Measurements from ENCODE around the gene DDX19B.
"Not testable (repeated sequence)": the region's sequence is repeated elsewhere in the genome, so short reads cannot be mapped to it uniquely, and the experiment has no call there.

The DDX19B gene

DNA sequence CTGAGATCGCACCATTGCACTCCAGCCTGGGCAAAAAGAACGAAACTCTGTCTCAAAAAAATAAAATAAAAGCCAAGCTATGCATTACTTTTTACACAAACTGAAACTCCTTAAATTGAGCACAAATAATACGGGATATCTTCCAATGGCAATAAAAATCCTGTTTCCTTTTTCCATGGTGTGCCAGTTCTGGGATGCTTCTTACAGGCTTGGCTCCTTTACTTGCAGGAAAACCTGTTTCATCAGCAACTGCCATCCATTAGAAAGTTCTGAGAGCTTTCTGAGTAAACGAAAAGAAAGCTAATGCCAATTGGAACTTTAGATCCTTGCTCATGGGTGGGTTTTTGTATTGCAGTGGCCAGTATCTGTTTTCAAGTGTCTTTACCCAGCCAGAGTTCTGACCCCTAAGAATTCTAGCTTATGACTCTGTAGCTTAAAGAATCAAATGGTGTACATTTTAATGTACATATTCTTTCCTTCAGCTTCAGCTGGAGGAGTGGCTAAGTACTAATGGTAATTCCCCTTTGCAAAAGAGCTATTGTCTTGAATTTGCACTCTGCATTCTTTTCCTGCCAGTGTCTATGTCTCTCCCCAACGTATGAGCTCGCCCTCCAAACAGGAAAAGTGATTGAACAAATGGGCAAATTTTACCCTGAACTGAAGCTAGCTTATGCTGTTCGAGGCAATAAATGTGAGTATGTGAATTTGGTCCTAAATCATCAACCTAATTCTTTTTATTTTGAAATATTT lies 26.2 kb downstream of the DDX19B start:
- no peaks in the 10 kb centered on the region for H3K27me3 ChIP-seq (replicated peaks; ENCODE audit: control insufficient read depth, insufficient read depth, low read length)
- no peaks in the 10 kb centered on the region for H3K9me3 ChIP-seq (ENCODE audit: control insufficient read depth, low read length)
- no peak for DNase-seq (ENCODE audit: low read depth)
- peaks cover 36% of the 10 kb centered on the region for H3K36me3 ChIP-seq (ENCODE audit: control insufficient read depth, insufficient read depth, low read length, severe bottlenecking)
- H3K4me1 ChIP-seq (ENCODE audit: control insufficient read depth, insufficient read depth, low read length) = no peaks in the 10 kb centered on the region
- no peak overlapping the region for H3K9ac ChIP-seq (ENCODE audit: low read length)
- H3K4me3 ChIP-seq (ENCODE audit: low read length) = no peak overlapping the region

DNA sequence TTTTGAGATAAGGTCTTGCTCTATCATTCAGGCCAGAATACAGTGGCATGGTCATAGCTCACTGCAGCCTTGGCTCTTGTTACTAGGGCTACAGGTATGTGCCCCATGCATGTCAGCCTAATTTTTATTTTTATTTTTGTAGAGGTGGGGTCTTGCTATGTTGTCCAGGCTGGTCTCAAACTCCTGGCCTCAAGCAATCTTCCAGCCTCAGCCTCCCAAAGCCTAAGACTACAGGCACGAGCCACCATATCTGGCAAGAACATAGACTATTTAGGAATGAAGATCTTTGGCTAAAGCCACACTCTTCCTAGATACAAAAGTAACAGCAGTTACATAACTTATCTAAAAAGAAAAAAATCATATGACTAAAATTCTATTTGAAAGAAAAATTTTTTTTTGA lies 32.1 kb downstream of the DDX19B start:
- Histone ChIP-seq H3K27me3 (replicated peaks; ENCODE audit: control insufficient read depth, insufficient read depth, low read length) (no peaks in the 10 kb centered on the region), H3K9ac (ENCODE audit: low read length) (no peak overlapping the region), H3K4me3 (ENCODE audit: low read length) (no peak overlapping the region), H3K4me1 (ENCODE audit: control insufficient read depth, insufficient read depth, low read length) (peaks cover 5% of the 10 kb centered on the region), H3K9me3 (ENCODE audit: control insufficient read depth, low read length) (no peaks in the 10 kb centered on the region), H3K36me3 (ENCODE audit: control insufficient read depth, insufficient read depth, low read length, severe bottlenecking) (peaks cover 47% of the 10 kb centered on the region)
- DNase-seq (ENCODE audit: low read depth) = no peak

DNA sequence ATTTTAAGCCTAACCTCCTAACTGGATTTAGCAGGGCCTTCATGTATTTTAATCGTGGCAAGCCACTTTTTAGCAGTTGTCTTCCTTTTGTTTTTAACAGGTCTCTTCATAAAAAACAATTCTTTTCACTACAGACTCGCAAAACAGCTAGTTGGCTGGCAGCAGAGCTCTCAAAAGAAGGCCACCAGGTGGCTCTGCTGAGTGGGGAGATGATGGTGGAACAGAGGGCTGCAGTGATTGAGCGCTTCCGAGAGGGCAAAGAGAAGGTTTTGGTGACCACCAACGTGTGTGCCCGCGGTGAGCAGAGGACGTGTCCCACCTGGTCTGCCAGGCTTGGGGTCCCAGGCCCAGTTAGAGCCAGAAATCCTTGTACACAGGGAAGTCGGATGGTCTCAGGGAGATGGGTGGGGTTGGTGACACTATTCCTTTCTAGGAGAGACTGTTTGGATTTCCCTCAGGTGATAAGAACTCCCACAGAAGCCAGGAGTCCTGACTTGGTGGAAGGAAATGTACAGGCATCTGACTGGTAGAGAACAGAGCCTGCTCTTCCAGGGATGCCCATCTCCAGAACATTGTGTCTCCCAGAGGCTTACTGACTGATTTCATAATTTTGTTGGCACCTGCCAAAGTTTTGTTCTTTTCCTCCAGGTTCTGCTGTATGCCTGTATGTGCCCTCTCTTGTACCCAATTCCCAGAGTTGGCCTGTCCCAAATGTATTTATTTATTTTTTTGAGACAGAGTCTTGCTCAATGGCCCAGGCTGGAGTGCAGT lies 32.8 kb downstream of the DDX19B start:
- Histone ChIP-seq H3K4me1 (ENCODE audit: control insufficient read depth, insufficient read depth, low read length) (peaks cover 5% of the 10 kb centered on the region), H3K27me3 (replicated peaks; ENCODE audit: control insufficient read depth, insufficient read depth, low read length) (no peaks in the 10 kb centered on the region), H3K36me3 (ENCODE audit: control insufficient read depth, insufficient read depth, low read length, severe bottlenecking) (peaks cover 47% of the 10 kb centered on the region), H3K9me3 (ENCODE audit: control insufficient read depth, low read length) (no peaks in the 10 kb centered on the region), H3K4me3 (ENCODE audit: low read length) (no peak overlapping the region), H3K9ac (ENCODE audit: low read length) (no peak overlapping the region)
- peak; percentile 24 for DNase-seq (ENCODE audit: low read depth)

DNA sequence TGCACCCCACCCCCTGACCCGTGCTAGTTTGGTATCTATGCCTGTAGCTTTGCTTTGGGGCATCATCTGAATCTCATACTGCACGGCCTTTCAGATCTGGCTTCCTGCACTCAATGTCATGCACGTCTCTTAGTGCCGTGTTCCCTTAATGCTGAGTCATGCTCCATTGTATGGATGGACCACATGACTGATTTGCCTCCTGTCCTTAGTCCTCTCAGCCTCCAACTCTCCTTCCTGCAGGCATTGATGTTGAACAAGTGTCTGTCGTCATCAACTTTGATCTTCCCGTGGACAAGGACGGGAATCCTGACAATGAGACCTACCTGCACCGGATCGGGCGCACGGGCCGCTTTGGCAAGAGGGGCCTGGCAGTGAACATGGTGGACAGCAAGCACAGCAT lies 33.7 kb downstream of the DDX19B start:
- H3K9ac ChIP-seq (ENCODE audit: low read length); H3K4me3 ChIP-seq (ENCODE audit: low read length); H3K4me1 ChIP-seq (ENCODE audit: control insufficient read depth, insufficient read depth, low read length); H3K9me3 ChIP-seq (ENCODE audit: control insufficient read depth, low read length); H3K27me3 ChIP-seq (replicated peaks; ENCODE audit: control insufficient read depth, insufficient read depth, low read length); DNase-seq (ENCODE audit: low read depth): not testable (repeated sequence)
- H3K36me3 ChIP-seq (ENCODE audit: control insufficient read depth, insufficient read depth, low read length, severe bottlenecking) = peaks cover 40% of the 10 kb centered on the region

DNA sequence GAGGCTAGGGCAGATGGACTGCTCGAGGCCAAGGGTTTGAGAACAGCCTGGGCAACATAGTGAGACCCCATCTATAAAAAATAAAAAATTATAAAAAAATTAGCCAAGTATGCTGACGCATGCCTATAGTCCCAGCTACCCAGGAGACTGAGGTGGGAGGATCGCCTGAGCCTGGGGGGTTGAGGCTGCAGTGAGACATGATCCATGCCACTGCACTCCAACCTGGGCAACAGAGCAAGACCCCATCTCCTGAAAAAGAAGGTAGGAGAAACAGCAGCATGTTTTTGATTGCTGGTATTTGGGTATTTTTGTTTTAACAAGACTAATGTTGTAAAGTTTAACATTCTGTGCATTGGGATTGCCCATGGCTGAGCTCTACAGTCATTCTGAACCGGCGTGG lies 38.8 kb downstream of the DDX19B start:
- H3K9ac ChIP-seq (ENCODE audit: low read length) = no peak overlapping the region
- no peak for DNase-seq (ENCODE audit: low read depth)
- no peaks in the 10 kb centered on the region for H3K27me3 ChIP-seq (replicated peaks; ENCODE audit: control insufficient read depth, insufficient read depth, low read length)
- no peak overlapping the region for H3K4me3 ChIP-seq (ENCODE audit: low read length)
- H3K9me3 ChIP-seq (ENCODE audit: control insufficient read depth, low read length) = no peaks in the 10 kb centered on the region
- peaks cover 22% of the 10 kb centered on the region for H3K36me3 ChIP-seq (ENCODE audit: control insufficient read depth, insufficient read depth, low read length, severe bottlenecking)
- no peaks in the 10 kb centered on the region for H3K4me1 ChIP-seq (ENCODE audit: control insufficient read depth, insufficient read depth, low read length)

DNA sequence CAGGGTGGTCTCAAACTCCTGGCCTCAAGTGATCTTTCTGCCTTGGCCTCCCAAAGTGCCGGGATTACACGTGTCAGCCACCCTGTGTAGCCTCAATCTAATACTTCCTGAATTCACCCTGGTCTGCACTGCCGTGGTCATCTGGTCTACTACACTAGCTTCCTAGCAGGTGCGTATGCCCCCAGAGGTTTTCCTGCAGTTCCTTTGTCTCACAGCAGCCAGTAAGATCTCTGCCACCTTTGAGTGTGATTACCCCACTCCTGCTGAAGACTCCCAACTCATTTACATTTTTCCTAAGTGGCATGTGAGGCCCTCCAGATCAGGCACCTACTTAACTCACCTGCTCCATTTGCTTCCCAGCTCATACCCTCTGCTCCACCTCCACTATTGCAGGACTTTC lies 42.6 kb downstream of the DDX19B start:
- no peak overlapping the region for H3K4me3 ChIP-seq (ENCODE audit: low read length)
- no peaks in the 10 kb centered on the region for H3K9me3 ChIP-seq (ENCODE audit: control insufficient read depth, low read length)
- no peak for DNase-seq (ENCODE audit: low read depth)
- H3K36me3 ChIP-seq (ENCODE audit: control insufficient read depth, insufficient read depth, low read length, severe bottlenecking) = no peaks in the 10 kb centered on the region
- no peak overlapping the region for H3K9ac ChIP-seq (ENCODE audit: low read length)
- no peaks in the 10 kb centered on the region for H3K27me3 ChIP-seq (replicated peaks; ENCODE audit: control insufficient read depth, insufficient read depth, low read length)
- peaks cover 5% of the 10 kb centered on the region for H3K4me1 ChIP-seq (ENCODE audit: control insufficient read depth, insufficient read depth, low read length)

DNA sequence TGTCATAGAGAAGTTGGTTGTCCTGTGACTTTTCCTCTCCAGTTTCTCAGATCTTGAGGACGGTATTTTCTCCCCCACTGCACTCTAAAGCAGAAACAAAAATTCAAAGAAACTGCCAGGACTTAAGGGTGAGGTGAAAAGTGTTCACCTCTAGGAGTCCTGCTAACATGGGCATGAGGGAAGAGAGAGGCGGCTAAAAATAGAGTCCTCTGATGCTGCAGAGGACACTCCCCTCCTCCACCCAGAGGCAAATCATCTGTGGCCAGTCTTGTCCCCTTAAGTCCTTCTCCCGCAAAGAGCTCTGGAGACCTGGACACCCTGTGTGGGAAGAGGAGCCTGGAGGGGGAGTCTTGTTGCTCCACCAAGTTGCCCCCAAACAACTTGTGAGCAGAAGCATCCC lies 43.0 kb downstream of the DDX19B start:
- Histone ChIP-seq H3K27me3 (replicated peaks; ENCODE audit: control insufficient read depth, insufficient read depth, low read length) (no peaks in the 10 kb centered on the region), H3K9ac (ENCODE audit: low read length) (no peak overlapping the region), H3K4me1 (ENCODE audit: control insufficient read depth, insufficient read depth, low read length) (peaks cover 5% of the 10 kb centered on the region), H3K9me3 (ENCODE audit: control insufficient read depth, low read length) (no peaks in the 10 kb centered on the region), H3K4me3 (ENCODE audit: low read length) (no peak overlapping the region), H3K36me3 (ENCODE audit: control insufficient read depth, insufficient read depth, low read length, severe bottlenecking) (no peaks in the 10 kb centered on the region)
- DNase-seq (ENCODE audit: low read depth) = no peak

DNA sequence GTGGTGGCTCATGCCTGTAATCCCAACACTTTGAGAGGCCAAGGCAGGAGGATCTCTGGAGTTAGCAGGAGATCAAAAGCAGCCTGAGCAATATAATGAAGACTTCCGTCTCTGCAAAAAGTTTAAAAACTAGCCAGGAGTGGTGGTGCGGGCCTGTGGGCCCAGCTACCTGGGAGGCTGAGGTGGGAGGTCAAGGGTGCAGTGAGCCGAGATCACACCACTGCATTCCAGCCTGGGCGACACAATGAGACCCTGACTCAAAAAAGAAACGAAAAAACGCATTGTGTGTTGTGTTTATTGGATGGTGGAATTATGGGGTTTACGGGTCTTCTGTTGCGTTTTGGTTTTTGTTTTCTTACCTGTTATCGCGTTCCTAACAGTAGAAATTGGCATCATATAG lies 46.9 kb downstream of the DDX19B start:
- Histone ChIP-seq H3K27me3 (replicated peaks; ENCODE audit: control insufficient read depth, insufficient read depth, low read length) (no peaks in the 10 kb centered on the region), H3K4me3 (ENCODE audit: low read length) (peak overlapping the region; percentile 98), H3K9ac (ENCODE audit: low read length) (peak overlapping the region; percentile 97), H3K36me3 (ENCODE audit: control insufficient read depth, insufficient read depth, low read length, severe bottlenecking) (no peaks in the 10 kb centered on the region), H3K4me1 (ENCODE audit: control insufficient read depth, insufficient read depth, low read length) (peaks cover 28% of the 10 kb centered on the region), H3K9me3 (ENCODE audit: control insufficient read depth, low read length) (no peaks in the 10 kb centered on the region)
- DNase-seq (ENCODE audit: low read depth) = no peak

DNA sequence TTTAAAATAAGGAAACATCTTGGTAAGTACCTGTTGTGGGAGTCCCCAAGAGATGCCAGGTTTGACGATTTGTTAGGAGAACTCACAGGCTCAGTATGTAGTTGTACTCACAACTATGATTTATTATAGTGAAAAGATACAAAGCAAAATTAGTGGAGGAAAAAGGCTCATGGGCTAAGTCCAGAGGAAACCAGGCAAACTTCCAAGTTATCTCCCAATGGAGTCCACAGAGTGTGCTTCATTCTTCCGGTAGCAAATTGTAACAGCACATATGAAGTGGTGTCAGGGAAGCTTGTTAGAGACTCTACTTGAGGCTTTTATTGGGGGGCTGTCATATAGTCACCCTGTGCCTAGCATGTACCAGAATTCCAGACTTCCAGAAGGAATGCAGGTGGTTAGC lies 50.0 kb downstream of the DDX19B start:
- DNase-seq (ENCODE audit: low read depth) = no peak
- no peaks in the 10 kb centered on the region for H3K9me3 ChIP-seq (ENCODE audit: control insufficient read depth, low read length)
- peaks cover 21% of the 10 kb centered on the region for H3K36me3 ChIP-seq (ENCODE audit: control insufficient read depth, insufficient read depth, low read length, severe bottlenecking)
- no peaks in the 10 kb centered on the region for H3K27me3 ChIP-seq (replicated peaks; ENCODE audit: control insufficient read depth, insufficient read depth, low read length)
- peaks cover 28% of the 10 kb centered on the region for H3K4me1 ChIP-seq (ENCODE audit: control insufficient read depth, insufficient read depth, low read length)
- peak overlapping the region; percentile 23 for H3K9ac ChIP-seq (ENCODE audit: low read length)
- H3K4me3 ChIP-seq (ENCODE audit: low read length) = peak overlapping the region; percentile 31

DNA sequence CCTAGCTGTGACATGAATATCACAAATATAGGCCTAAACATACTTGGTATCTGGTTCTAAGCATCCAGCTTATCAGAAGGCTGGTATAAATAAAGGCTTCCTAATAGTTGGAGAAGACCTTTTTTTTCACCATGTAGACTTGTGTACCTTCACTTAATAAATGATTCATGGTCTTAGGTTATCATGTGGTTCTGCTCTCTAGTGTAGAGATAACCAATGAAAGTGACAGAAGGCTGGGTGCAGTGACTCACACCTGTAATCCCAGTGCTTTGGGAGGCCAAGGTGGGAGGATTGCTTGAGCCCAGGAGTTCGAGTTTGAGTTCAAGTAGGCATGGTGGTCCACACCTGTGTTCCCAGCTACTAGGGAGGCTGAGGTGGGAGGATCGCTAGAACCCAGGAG lies 50.8 kb downstream of the DDX19B start:
- no peak overlapping the region for H3K4me3 ChIP-seq (ENCODE audit: low read length)
- H3K36me3 ChIP-seq (ENCODE audit: control insufficient read depth, insufficient read depth, low read length, severe bottlenecking) = peaks cover 24% of the 10 kb centered on the region
- no peaks in the 10 kb centered on the region for H3K9me3 ChIP-seq (ENCODE audit: control insufficient read depth, low read length)
- H3K27me3 ChIP-seq (replicated peaks; ENCODE audit: control insufficient read depth, insufficient read depth, low read length) = no peaks in the 10 kb centered on the region
- peaks cover 28% of the 10 kb centered on the region for H3K4me1 ChIP-seq (ENCODE audit: control insufficient read depth, insufficient read depth, low read length)
- DNase-seq (ENCODE audit: low read depth) = no peak
- H3K9ac ChIP-seq (ENCODE audit: low read length) = no peak overlapping the region

DNA sequence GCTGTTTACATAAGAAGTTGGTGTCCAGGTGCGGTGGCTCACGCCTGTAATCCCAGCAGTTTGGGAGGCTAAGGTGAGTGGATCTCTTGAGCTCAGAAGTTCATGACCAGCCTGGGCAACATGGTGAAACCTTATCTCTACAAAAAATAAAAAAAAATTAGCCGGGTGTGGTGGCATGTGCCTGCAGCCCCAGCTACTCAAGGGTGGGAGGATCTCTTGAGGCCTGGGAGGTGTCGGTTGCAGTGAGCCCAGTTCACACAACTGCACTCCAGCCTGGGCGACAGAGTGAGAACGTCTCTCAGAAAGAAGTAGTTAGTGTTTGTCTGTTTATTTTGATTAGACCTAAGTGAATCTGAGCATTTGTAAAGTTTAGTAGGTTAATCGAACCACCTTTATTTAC lies 60.6 kb downstream of the DDX19B start:
- Histone ChIP-seq H3K9me3 (ENCODE audit: control insufficient read depth, low read length) (no peaks in the 10 kb centered on the region), H3K4me1 (ENCODE audit: control insufficient read depth, insufficient read depth, low read length) (no peaks in the 10 kb centered on the region), H3K36me3 (ENCODE audit: control insufficient read depth, insufficient read depth, low read length, severe bottlenecking) (peaks cover 91% of the 10 kb centered on the region), H3K4me3 (ENCODE audit: low read length) (no peak overlapping the region), H3K27me3 (replicated peaks; ENCODE audit: control insufficient read depth, insufficient read depth, low read length) (no peaks in the 10 kb centered on the region), H3K9ac (ENCODE audit: low read length) (no peak overlapping the region)
- no peak for DNase-seq (ENCODE audit: low read depth)
